ENCODE data around the gene AGXT.

Gene AGXT

DNA sequence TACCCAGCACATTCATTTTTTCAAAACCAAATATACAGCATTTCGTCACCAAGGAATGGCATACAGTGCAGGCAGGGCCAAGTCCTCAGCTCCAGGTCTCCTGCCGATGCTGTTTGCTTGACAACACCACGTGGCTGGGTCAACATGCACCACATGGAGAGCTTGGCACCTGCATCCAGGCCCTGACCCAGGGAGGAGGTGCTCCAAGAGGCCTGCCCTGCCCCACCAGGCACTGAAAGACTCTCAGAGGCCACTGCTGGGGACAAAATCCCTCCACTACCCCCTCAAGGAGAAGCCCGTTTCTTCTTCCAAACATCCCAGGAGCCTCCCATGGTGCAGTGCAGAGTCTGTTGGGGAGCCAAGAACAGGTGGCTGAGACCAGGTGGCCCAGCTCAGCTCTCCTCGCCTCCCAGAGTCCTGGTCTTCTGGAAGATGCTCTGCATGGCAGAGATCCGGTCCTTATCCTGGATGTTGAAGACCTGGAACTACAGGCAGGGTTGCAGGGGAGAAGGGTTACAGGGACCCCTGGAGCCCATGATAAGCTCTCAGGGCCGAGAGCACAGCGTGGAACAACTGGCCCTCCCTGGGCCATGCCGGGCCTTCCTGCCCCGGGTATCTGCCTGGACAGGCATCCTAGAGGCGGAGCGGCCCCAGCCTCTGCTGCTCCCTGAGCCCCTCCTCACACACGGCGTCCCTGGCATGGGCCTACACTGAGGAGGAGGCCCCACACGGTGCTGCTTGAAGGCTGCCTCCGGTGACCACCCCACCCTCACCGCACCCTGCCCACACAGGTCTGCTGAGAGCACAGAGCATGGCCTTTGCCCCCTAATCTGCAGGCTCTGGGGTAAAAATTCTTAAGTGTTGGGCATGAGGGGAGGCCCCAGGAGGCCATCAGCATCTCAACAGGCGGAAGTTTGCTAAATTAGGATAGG is 18.3 kb downstream of the AGXT start:
- no peak for DNase-seq

DNA sequence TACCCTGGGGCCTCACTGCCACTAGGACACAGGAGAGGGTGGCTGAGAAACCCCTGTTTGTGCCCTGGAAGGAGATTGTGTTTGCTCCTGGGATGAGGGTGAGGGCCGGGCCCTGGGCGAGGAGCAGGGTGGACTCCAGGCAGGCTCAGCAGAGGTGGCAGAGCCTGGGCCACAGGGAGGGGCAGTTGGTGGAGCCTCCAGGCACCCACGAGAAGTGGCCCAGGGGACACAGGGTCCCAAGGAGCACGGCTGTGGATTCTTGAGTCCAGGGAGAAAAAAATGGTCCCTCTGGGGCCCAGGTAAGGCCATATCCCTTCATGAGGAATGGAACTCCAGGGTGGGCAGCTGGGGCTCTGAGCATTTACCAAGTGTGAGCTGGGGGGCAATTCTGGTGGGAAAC is 19.0 kb downstream of the AGXT start:
- no peak for DNase-seq

DNA sequence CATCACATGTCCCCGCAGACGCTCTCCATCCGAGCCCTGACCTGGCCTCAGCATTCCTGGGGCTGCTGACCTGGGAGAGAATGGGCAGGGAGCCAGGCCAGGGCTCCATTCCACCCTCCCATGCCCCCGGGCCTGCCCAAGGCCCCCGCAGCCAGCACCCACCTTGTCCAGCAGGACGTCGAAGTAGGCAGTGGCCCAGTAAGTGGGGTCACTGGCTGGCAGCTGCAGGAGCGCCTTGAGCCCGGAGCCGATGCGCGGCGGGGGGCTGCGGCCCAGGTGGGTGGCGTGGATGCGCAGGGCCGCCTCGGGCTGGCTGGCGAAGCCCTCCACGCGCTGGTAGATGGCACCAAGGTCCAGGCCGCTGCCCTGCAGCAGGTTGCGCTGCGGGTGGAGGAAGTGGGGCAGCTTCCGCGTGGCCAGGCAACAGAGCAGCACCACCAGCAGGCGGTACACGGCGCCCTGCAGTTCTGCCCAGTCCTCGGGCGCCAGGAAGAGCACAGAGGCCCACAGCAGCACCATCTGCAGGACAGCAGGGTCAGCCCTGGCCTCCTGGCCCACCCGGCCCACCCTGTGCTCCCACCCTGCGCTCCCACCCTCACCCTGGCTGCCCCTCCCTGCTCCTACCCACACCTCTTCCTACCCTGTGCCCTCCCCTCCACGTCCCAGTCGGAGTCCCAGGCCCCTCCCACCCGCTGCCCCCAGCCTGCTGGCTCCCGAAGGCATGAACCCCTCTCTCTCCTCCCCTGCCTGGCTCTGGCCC is 19.7 kb downstream of the AGXT start:
- DNase-seq: no peak

DNA sequence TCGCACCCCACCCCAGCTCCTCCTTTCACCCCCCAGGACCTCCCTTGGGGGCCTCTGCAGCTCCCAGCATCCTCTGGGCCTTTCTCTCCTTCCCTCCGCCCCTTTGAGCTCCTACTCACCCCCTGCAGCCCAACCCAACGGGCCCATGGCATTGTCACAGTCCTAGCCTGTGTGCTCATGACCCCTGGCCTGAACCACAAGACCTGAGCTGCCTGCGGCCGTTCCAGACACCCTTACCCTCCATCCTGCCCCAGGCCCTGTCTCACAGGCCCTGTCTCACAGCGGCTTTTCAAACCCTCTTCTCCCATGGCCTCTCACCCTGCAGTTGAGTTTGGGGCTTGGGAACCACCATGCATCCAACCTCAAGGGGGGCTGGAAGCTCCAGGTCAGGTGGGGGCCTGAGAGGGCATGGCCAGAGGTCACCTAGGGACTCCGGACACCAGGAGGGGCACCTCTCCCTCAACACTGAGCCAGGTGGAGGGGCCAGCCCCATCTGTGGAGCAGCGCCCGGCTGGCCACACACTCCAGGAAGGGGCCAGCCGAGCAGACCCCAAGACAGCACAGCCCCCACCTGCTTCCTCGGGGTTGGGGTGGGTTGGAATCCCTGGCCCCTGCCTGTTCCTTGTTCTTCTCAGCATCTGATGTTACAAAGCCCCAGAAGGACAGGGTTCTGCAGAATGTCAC is 20.4 kb downstream of the AGXT start:
- DNase-seq: no peak

DNA sequence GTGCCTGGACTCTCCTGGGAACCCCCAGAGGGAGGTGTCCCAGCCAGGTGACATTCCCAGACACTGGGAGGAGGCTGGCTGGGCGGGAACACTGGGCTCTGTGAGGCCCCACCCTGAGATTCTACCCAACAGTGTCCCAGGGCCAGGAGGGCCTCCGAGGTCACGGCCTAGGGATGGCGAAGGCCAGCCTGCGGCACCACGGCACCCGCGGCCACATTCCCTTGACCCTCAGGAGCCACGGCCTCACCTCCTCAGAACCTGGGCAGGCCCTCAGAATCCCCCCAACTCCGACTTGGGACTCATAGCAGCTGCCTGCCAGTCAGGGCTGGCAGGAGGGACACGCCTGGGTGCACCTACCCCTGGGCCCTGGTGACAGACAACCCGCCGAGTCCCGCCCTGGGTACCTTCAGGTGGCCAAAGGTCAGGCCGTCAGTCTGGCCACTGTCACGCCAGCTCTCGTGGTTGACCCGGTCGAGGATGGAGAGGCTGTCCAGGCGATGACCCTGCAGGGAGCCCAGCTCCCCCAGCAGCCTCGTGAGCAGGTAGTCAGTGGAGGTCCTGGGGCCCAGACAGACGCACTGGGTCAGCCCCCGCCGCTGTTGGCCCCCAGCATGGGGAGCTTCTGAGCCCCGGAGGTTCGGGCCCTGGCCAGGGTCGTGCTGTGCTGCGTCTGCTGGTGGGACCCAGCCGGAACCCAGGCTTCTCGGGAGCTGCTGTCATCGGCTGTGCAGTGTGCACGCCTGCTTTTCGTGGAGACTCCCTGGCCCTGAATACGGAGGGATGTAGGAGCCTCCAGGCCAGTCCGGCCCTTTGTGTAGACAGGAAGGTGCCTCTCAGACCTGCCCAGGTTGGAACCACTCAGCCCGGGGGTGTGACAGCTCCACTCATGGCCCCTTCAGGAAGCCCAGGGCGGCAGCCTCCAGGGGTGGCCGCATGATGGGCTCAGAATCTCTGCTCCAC is 21.3 kb downstream of the AGXT start:
- no peak for DNase-seq

DNA sequence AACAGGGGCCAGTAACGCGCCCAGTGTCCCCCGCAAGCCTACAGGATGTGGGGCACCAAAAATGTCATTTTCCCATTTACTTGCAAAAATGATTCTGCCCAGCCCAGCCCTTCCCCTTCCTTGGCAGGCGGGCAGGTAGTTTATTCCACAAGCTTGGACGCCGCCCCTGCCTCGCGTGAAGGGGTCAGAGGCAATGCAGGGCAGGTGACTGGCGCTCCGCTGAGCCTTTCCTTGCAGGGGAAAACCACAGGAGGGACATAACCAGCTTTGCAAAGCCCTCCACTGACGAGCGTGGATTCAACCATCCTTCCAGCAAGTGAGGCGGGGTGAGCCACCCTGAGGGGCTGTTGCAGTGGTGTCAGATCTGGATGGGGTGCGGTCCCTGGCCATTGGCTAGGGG is 22.1 kb downstream of the AGXT start:
- no peak for DNase-seq

DNA sequence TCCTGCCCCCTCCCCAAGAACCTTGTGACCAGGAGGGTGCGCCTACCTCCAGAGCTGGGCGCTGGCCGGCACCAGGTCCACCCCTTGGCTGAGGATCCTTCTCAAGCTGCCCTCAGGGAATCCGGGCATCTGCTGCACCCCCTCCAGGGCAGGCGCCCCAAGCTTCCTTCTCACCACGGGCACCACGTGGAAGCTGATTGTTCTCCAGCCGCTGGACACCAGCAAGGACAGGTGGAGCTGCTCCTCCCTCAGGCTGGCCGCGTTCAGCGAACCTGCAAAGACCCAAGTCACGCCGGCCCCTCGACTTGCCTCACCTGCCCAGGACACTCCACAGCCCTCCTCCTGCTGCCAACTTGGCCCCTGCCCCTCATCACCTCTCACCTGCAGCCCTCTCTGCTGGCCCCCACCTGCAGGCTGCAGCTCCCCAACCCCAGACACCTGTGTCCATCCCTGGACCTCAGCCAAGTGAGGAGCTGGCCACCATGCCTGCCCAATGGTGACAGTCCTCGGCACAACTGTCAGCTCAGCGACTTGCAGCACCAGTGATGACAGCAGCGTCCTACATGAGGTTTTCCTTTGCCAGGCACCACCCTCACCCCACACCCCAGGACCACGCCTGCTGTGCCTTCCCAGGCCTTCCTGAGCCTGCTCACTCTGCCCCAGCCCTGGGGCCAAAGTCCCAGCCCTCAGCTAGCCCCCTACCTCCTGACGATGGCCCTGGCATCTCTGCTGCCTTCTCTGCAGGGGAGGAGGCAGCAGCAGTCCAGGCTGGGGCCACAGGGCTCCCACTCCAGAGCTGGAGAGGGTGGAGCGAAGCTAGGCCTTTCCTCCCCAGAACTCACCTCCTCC is 23.1 kb downstream of the AGXT start:
- DNase-seq: no peak

DNA sequence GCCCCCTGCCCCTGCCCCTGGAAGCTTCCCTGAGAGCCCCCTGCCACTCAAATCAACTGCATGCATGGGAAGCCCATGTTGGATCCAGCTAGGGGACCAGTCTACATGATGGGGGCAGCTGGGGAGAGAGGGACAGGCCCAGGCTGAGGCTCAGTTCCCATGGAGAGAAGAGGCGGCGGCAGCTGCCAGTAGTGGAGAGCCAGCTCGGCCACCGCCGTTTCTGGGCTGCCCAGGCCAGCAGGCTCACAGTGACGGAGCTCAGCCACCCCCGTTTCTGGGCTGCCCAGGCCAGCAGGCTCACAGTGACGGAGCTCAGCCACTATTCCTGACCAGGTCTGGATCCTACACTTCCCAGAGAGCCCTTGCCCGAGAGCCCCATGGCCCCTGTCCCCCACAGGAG is 23.7 kb downstream of the AGXT start:
- no peak for DNase-seq

DNA sequence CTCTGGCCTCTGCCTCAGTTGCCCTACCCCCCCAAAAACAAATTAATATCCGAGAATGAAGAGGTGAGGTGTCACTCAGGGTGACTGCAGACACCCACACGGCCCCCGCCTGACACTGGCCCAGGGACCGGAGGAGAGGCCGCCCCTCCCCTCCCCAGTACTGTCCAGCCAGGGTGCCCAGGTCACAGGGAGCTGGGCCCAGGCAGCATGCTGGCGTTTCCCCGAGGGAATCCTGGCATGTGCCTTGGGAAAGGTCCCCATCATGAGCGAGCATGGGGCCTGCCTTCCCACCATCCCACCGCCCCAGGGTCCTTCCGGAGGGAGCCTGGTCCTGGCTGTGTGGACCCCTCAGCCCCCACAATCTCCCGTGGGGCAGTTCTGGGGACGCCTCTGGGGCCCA is 24.3 kb downstream of the AGXT start:
- DNase-seq: no peak

DNA sequence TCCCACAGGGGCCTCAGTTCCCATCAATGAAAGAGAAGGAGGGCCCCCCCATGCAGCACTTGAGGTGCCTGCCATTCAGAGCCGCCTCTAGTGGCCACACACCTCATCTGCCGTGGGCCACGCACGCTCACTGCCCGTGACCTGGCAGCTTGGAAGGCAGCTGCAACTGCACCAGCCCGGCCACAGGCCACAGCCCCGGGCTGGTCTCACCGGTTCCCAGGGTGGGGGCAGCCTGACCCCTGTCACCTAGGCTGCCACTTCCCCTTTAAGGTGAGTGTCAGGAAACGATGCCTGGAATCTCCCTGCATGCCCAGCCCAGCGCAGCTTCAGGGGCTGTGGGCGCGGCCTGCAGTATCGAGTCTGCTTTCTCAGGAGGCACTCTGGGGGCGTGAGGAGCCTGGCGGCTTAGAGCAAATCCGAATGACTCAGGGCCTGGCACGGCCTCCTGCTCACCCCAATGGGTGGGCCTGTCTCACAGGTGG is 24.8 kb downstream of the AGXT start:
- DNase-seq: peak; percentile 57

DNA sequence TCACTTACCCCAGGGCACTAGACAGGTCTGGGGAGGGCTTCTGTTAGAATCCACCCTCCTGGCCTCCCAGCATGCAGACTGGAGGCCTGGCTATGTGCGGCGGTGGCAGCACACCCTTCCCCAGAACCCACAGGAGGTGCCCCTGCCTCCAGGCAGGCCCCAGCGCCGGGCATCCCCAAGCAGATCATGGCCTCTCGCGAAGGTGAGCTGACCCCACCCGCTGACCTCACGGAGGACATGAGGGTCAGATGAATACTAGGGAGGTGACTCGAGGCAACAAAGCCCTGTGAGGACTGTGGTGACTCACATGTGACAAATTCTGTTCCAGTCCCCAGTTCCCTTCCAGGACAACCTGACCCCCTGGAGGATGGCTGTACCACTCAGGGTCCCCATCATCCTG is 25.4 kb downstream of the AGXT start:
- DNase-seq: no peak

DNA sequence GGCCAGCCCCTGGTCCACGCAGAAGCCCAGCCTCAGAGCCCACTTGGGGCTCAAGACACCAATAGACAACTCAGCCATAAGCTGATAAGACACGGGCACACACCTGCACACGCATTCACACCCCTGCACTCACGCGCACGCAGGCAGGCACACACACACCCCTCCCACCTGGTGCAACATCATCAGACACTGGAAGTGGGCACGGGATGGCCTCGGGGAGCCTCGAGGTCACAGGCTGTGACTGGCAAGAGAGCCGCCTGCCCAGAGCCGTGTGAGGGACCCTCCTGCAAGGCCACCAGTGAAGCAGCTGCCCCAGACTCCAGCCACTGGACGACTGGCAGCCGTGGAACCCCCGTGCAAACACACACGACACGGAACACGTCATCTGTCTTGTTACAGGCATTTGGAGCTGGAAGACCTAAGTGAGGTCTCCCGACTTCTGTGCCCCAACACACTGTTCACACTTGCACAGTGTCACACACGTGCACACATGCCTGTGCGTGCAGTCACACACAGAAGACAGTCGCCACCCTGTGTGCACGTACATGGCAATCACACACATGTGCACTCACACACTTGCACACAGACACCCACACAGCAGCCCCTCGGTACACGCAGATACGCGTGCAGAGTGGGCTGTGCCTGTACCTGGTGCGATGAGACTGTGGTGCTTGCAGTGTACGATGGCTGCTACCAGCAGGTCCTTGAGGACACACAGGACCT is 26.4 kb downstream of the AGXT start:
- no peak for DNase-seq

DNA sequence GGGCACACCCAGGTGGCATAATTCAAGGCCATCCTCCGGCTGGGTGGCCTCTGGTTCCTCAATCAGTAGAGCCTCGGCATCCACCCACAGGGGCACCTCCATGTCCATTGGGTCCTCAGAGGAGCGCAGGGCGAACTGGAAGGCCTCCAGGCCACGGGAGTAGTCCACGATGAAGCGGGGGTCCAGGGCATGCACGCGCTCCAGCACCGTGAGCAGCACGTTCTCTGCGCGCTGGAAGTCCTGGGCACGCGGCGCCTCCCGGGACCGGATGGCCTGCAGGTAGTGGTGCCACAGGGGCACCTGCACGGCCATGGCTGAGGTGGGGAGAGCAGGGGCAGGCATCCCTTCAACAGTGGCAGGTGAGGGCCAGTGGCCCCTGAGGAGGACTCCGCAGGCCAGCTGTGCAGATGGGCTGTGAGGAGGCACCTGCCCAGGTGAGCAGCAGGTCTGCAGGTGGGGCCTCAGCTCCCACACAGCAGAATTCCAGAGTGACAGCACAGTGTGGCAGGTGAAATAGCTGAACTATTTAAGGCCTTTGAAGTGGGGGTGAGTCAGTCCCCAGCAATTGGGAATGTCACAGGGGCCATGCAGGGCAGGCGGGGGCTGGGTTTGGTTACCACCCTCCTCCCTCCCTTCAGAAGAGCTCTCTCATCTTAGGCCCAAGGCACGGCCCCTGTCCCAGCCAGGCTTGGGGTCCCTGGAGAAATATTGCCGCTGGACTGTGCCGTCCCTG is 27.2 kb downstream of the AGXT start, which contains the start of gene MAB21L4:
Gene MAB21L4, minus strand, starts transcription at position 501 of the 733 bp plus-strand sequence. Its CDS starts 159 bp downstream, at position 342.
- DNase-seq: no peak

DNA sequence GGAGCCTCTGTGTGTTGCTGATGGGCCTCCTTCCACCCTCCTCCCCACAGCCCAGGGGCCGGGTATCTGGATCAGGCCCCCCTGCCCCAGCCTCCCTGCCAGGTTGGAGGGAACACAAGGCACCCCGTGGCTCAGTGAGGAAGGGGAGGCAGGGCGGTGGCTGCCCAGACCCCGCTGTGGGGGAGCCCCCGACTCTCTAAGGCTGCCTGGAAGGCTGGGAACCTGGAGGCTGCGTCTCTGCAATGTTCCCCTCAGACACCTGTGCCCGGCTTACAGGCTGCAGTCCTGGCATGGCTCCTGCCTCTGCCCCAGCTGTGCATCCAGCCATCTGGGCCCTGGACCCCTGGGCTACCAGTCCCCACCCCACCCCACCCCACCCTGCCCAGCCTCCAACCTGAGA is 27.8 kb downstream of the AGXT start:
- no peak for DNase-seq

DNA sequence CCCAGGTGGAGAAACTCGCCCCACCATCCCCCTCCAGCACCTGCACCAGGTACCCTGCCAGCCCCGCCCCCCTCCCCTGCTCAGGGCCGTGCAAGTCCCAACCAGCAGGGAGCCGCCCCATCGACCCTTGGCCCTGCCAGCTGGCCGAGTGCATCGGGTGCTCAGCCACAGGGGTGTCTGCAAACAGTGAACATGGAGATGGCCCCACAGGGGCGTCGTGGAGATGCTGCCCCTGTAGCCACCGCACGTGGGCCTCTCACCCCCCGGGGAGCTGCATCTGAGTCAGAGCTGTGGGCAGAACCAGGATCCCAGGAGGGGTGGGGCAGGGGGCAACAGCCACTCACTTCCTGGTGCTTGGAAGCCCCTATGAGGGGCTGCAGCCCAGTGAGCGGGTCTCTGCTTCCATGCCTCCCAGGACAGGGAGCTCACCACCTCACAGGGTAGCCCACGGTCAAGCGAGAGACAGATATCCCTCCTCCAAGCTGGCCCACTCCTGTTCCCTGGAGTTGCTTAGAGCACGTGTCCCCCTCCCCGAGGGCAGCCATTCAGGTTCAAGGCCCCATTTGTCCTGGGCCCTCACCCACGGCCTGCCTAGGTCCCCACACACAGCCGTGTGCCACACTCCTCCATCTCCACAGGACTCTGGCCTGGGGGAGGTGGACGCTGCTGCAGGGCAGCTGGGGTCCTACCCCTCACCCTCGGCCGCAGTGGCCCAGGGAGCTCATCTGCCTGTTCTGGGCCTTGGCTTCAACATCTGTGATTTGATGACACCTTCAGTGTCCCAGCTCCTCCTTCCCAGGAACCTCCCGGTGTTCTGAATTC is 28.5 kb downstream of the AGXT start:
- no peak for DNase-seq

DNA sequence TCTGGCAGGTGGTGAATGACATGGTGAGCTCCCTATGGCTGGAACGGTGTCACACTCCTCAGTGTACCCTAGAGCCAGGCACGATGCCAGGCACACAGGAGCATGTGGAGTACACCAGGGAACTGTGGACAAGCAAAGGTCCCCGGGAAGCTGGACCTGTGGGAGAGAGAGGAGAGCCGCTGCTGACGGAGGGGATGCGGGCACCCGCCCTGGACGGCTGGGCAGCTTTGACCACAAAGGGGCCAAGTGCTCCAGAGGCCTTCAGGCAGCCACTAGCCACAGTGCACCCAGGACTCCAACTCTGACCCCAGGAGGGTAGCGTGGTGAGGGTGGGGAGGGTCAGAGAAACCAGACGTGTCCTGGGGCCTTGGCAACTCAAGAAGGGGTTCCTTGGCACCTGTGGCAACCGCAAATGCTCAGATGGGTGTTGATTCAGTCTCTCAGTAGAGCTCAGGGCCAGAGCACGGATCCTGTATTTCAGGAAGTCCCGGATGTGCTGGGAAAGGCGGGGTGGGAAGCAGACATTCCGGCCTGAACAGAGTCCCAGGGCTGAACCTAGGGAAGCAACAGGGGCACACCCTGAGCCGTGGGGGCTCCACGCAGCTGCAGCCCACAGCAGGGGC is 29.6 kb downstream of the AGXT start:
- DNase-seq: no peak

DNA sequence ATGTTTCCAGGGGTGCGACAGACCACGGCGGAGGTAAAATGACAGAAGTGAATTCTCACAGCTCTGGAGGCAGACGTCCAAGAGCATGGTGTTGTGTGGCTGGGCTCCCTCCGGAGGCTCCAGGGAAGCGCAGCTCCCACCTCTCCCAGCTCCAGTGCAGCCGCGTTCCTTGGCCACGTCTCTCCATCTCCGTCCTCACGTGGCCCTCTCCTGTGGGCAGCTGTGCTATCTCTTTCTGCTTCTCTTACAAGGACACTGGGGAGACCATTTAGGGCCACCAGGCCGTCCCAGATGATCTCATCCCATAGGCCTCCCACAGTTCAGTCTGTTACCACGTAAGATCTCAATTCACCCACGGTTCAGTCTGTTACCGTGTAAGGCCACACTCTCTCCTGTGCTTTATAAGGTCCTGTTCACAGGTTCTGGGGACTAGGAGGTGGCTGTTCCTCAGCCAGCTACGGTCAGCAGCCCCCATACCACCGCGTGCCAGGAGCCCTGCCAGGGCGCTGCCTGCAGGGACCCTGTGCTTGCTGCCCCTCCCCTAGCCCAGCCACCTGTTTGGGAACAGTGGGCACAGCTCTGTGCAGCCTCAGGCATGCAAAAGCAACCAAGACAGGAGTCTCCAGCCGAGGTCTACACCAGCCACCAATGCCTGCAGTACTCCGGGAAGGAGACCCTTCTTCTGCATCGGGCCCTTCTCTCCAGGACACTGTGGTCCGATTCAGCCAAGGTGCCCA is 30.3 kb downstream of the AGXT start:
- no peak for DNase-seq

DNA sequence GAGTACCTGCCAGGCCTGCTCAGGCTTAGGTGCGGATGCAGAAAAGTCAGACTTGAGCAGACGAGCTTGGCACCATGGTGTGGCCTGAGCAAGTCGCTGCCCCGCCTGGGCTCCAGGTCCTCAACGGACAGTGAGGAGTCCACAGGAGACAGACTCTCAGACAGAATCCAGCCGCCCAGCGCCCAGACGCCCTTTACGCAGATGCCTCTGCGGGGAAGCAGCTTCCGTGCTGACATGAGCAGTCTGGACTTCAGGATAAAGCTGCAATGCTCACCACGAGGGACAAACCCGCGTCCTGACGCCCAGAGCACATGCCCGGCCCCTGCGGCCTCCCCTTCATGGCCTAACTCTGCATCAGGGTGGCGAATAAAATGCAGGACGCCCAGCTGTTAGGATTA is 30.8 kb downstream of the AGXT start:
- no peak for DNase-seq
